Measurements from ENCODE around the gene SULT2A1. TPM values are rescaled to one million over a fixed set of nuclear protein-coding genes. Genes with fewer than 3 reads are reported as not detected.
"Not testable (repeated sequence)": the region's sequence is repeated elsewhere in the genome, so short reads cannot be mapped to it uniquely, and the experiment has no call there.

Gene SULT2A1
- polyA plus RNA-seq (2013, experiment 1 of 2) = not detected
- polyA plus RNA-seq (2013, experiment 2 of 2) = not detected

- Histone ChIP-seq H3K9ac (ENCODE audit: low read length) (no peak within 1 kb of the TSS), H3K36me3 (ENCODE audit: control insufficient read depth, insufficient read depth, low read length) (no peaks in the 10 kb centered on the region), H2BK120ac (ENCODE audit: low read depth, low read length) (no peak within 1 kb of the TSS), H3K4ac (ENCODE audit: low read depth, low read length) (no peak within 1 kb of the TSS), H3K4me1 (ENCODE audit: control insufficient read depth, low read depth, low read length) (no peaks in the 10 kb centered on the region), H2AK5ac (ENCODE audit: low read length) (no peak within 1 kb of the TSS), H4K5ac (ENCODE audit: low read length) (no peak within 1 kb of the TSS), H3K4me2 (ENCODE audit: low read length) (no peak within 1 kb of the TSS), H2BK5ac (ENCODE audit: low read length) (no peak within 1 kb of the TSS), H3K79me2 (ENCODE audit: control insufficient read depth, insufficient read depth, low read length) (no peaks in the 10 kb centered on the region), H3K27me3 (ENCODE audit: insufficient read depth, low read length, poor library complexity) (no peaks in the 10 kb centered on the region), H3K56ac (ENCODE audit: low read length) (no peak within 1 kb of the TSS), H3K27ac (ENCODE audit: low read depth, low read length) (no peak within 1 kb of the TSS), H4K8ac (ENCODE audit: low read depth, low read length) (no peak within 1 kb of the TSS), H2BK15ac (replicated peaks; ENCODE audit: low read depth) (no peak within 1 kb of the TSS), H3K23ac (ENCODE audit: low read length) (no peak within 1 kb of the TSS), H3K18ac (ENCODE audit: low read length) (no peak within 1 kb of the TSS), H3K4me3 (ENCODE audit: low read length) (no peak within 1 kb of the TSS), H3K79me1 (ENCODE audit: low read length) (no peaks in the 10 kb centered on the region)
- no CpG with 5 or more reads among the region's 12 CpGs for WGBS (ENCODE audit: extremely low coverage, insufficient coverage, low lambda C conversion rate)
- DNase-seq = no peak
Observed at GRCh38 chr19:47886010-47886559, at the start of gene SULT2A1. Gene SULT2A1 (minus strand): TSS chr19:47886315. CDS start chr19:47886257, 58 bp downstream.

- H4K8ac ChIP-seq (ENCODE audit: low read depth, low read length); H3K27ac ChIP-seq (ENCODE audit: low read depth, low read length); H3K56ac ChIP-seq (ENCODE audit: low read length); H4K5ac ChIP-seq (ENCODE audit: low read length); H3K23ac ChIP-seq (ENCODE audit: low read length); H2BK120ac ChIP-seq (ENCODE audit: low read depth, low read length); H3K4me1 ChIP-seq (ENCODE audit: control insufficient read depth, low read depth, low read length); H3K36me3 ChIP-seq (ENCODE audit: control insufficient read depth, insufficient read depth, low read length); H3K4me2 ChIP-seq (ENCODE audit: low read length); H3K4ac ChIP-seq (ENCODE audit: low read depth, low read length); H2AK5ac ChIP-seq (ENCODE audit: low read length); H3K27me3 ChIP-seq (ENCODE audit: insufficient read depth, low read length, poor library complexity); H2BK15ac ChIP-seq (replicated peaks; ENCODE audit: low read depth); H3K4me3 ChIP-seq (ENCODE audit: low read length); H3K79me1 ChIP-seq (ENCODE audit: low read length); H3K79me2 ChIP-seq (ENCODE audit: control insufficient read depth, insufficient read depth, low read length); H3K9ac ChIP-seq (ENCODE audit: low read length); H2BK5ac ChIP-seq (ENCODE audit: low read length); H3K18ac ChIP-seq (ENCODE audit: low read length); DNase-seq: not testable (repeated sequence)
- WGBS (ENCODE audit: extremely low coverage, insufficient coverage, low lambda C conversion rate) = no CpG with 5 or more reads among the region's 20 CpGs
Observed at GRCh38 chr19:47928581-47928980, 42.5 kb upstream of the SULT2A1 start.

- not testable (repeated sequence) for H3K79me2 ChIP-seq (ENCODE audit: control insufficient read depth, insufficient read depth, low read length); H2BK120ac ChIP-seq (ENCODE audit: low read depth, low read length); H3K27ac ChIP-seq (ENCODE audit: low read depth, low read length); H3K18ac ChIP-seq (ENCODE audit: low read length); H3K23ac ChIP-seq (ENCODE audit: low read length); H3K9ac ChIP-seq (ENCODE audit: low read length); H2BK5ac ChIP-seq (ENCODE audit: low read length); H3K4ac ChIP-seq (ENCODE audit: low read depth, low read length); H2AK5ac ChIP-seq (ENCODE audit: low read length); H4K8ac ChIP-seq (ENCODE audit: low read depth, low read length); DNase-seq; H3K27me3 ChIP-seq (ENCODE audit: insufficient read depth, low read length, poor library complexity); H2BK15ac ChIP-seq (replicated peaks; ENCODE audit: low read depth); H3K4me3 ChIP-seq (ENCODE audit: low read length); H3K56ac ChIP-seq (ENCODE audit: low read length); H4K5ac ChIP-seq (ENCODE audit: low read length); H3K4me1 ChIP-seq (ENCODE audit: control insufficient read depth, low read depth, low read length); H3K4me2 ChIP-seq (ENCODE audit: low read length); H3K36me3 ChIP-seq (ENCODE audit: control insufficient read depth, insufficient read depth, low read length); H3K79me1 ChIP-seq (ENCODE audit: low read length)
- no CpG with 5 or more reads among the region's 15 CpGs for WGBS (ENCODE audit: extremely low coverage, insufficient coverage, low lambda C conversion rate)
Observed at GRCh38 chr19:47920107-47920506, 34.0 kb upstream of the SULT2A1 start.

- not testable (repeated sequence) for H3K4me2 ChIP-seq (ENCODE audit: low read length); H3K9ac ChIP-seq (ENCODE audit: low read length); H3K79me2 ChIP-seq (ENCODE audit: control insufficient read depth, insufficient read depth, low read length); H3K4me1 ChIP-seq (ENCODE audit: control insufficient read depth, low read depth, low read length); H3K36me3 ChIP-seq (ENCODE audit: control insufficient read depth, insufficient read depth, low read length); H3K18ac ChIP-seq (ENCODE audit: low read length); H3K56ac ChIP-seq (ENCODE audit: low read length); H4K8ac ChIP-seq (ENCODE audit: low read depth, low read length); H2AK5ac ChIP-seq (ENCODE audit: low read length); H3K79me1 ChIP-seq (ENCODE audit: low read length); H3K4me3 ChIP-seq (ENCODE audit: low read length); H3K27me3 ChIP-seq (ENCODE audit: insufficient read depth, low read length, poor library complexity); H2BK120ac ChIP-seq (ENCODE audit: low read depth, low read length); H3K27ac ChIP-seq (ENCODE audit: low read depth, low read length); H3K4ac ChIP-seq (ENCODE audit: low read depth, low read length); H4K5ac ChIP-seq (ENCODE audit: low read length); DNase-seq; H2BK5ac ChIP-seq (ENCODE audit: low read length); H3K23ac ChIP-seq (ENCODE audit: low read length); H2BK15ac ChIP-seq (replicated peaks; ENCODE audit: low read depth)
- no CpG with 5 or more reads among the region's 2 CpGs for WGBS (ENCODE audit: extremely low coverage, insufficient coverage, low lambda C conversion rate)
Observed at GRCh38 chr19:47910191-47910590, 24.1 kb upstream of the SULT2A1 start.

- not testable (repeated sequence) for H3K36me3 ChIP-seq (ENCODE audit: control insufficient read depth, insufficient read depth, low read length); H4K8ac ChIP-seq (ENCODE audit: low read depth, low read length); H2BK5ac ChIP-seq (ENCODE audit: low read length); H3K4me2 ChIP-seq (ENCODE audit: low read length); H3K9ac ChIP-seq (ENCODE audit: low read length); H3K4ac ChIP-seq (ENCODE audit: low read depth, low read length); H3K27me3 ChIP-seq (ENCODE audit: insufficient read depth, low read length, poor library complexity); H2BK120ac ChIP-seq (ENCODE audit: low read depth, low read length); H3K23ac ChIP-seq (ENCODE audit: low read length); H2AK5ac ChIP-seq (ENCODE audit: low read length); H3K4me1 ChIP-seq (ENCODE audit: control insufficient read depth, low read depth, low read length); H3K27ac ChIP-seq (ENCODE audit: low read depth, low read length); H3K56ac ChIP-seq (ENCODE audit: low read length); H3K18ac ChIP-seq (ENCODE audit: low read length); H3K79me2 ChIP-seq (ENCODE audit: control insufficient read depth, insufficient read depth, low read length); H3K4me3 ChIP-seq (ENCODE audit: low read length); H3K79me1 ChIP-seq (ENCODE audit: low read length); DNase-seq; H4K5ac ChIP-seq (ENCODE audit: low read length); H2BK15ac ChIP-seq (replicated peaks; ENCODE audit: low read depth)
- WGBS (ENCODE audit: extremely low coverage, insufficient coverage, low lambda C conversion rate) = no CpG with 5 or more reads among the region's 14 CpGs
Observed at GRCh38 chr19:47909350-47909749, 23.2 kb upstream of the SULT2A1 start.

- Histone ChIP-seq H3K79me1 (ENCODE audit: low read length) (no peaks in the 10 kb centered on the region), H3K23ac (ENCODE audit: low read length) (no peak overlapping the region), H2BK15ac (replicated peaks; ENCODE audit: low read depth) (no peak overlapping the region), H3K4me1 (ENCODE audit: control insufficient read depth, low read depth, low read length) (no peaks in the 10 kb centered on the region), H3K4me2 (ENCODE audit: low read length) (no peak overlapping the region), H3K56ac (ENCODE audit: low read length) (no peak overlapping the region), H3K27me3 (ENCODE audit: insufficient read depth, low read length, poor library complexity) (no peaks in the 10 kb centered on the region), H3K18ac (ENCODE audit: low read length) (no peak overlapping the region), H2BK5ac (ENCODE audit: low read length) (no peak overlapping the region), H3K4me3 (ENCODE audit: low read length) (no peak overlapping the region), H2BK120ac (ENCODE audit: low read depth, low read length) (no peak overlapping the region), H3K27ac (ENCODE audit: low read depth, low read length) (no peak overlapping the region), H3K4ac (ENCODE audit: low read depth, low read length) (no peak overlapping the region), H2AK5ac (ENCODE audit: low read length) (no peak overlapping the region), H4K8ac (ENCODE audit: low read depth, low read length) (no peak overlapping the region), H3K79me2 (ENCODE audit: control insufficient read depth, insufficient read depth, low read length) (no peaks in the 10 kb centered on the region), H4K5ac (ENCODE audit: low read length) (no peak overlapping the region), H3K36me3 (ENCODE audit: control insufficient read depth, insufficient read depth, low read length) (no peaks in the 10 kb centered on the region), H3K9ac (ENCODE audit: low read length) (no peak overlapping the region)
- DNase-seq = no peak
- no CpG with 5 or more reads among the region's 7 CpGs for WGBS (ENCODE audit: extremely low coverage, insufficient coverage, low lambda C conversion rate)
Observed at GRCh38 chr19:47901370-47901769, 15.3 kb upstream of the SULT2A1 start.

Data from mesendoderm (in vitro differentiated cells).